NCI-H226 (cell line): ENCODE measurements around the gene DOCK3.
A peak's percentile ranks its signal among the peaks of the same experiment; 100 is the strongest.
"Not testable (repeated sequence)": the region's sequence is repeated elsewhere in the genome, so short reads cannot be mapped to it uniquely, and the experiment has no call there.

Experiments used
- DNase-seq: peaks from one replicate; pipeline ENCODE4 v3.0.0-alpha.2; 2015

DOCK3 gene

GRCh38 chr3:51004235-51004634 lies 329.5 kb downstream of the DOCK3 start:
- no peak for DNase-seq

- DNase-seq = no peak
Observed at GRCh38 chr3:51024121-51024520, 349.4 kb downstream of the DOCK3 start.

DNA sequence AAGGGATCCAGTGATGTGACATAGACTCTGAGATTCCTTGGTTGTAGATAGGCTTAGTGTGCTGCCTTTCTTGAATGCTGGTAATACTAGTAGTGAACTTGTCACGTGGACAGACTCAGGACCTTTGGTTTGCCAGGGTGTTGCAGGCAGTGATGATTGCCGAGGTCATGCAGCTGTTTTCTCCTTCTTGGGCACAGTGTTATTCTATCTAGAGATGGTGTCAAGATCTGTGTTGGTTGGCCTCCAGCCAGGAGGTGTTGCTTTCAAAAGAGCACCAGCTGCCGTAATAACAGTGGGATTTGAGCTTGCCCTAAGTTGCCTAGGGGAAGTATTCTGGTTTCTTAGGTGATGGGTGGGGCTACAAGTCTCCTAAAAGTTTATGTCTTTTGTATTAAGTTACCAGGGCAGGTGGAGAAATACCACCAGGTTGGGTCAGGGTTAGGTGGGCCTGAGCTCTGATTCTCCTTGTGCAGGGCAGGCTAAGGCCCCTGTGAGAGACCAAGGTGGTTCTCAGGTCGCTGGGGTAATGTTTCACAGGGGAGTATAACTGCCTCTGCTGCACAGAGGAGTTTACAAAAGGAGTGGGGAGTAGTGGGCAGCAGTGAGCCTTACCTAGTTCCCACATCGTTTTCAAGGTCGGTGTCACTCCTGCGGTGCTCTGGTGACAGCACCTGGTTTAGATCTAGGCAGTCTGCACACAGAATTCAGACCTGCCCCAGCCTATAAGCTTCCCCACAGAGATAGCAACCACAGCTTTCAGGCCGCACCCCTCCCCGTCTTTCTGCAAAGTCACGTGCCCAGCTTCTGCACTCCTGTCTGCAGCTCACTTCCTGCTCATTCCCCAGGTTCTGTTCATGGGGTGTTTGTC lies 350.3 kb downstream of the DOCK3 start:
- no peak for DNase-seq

DNA sequence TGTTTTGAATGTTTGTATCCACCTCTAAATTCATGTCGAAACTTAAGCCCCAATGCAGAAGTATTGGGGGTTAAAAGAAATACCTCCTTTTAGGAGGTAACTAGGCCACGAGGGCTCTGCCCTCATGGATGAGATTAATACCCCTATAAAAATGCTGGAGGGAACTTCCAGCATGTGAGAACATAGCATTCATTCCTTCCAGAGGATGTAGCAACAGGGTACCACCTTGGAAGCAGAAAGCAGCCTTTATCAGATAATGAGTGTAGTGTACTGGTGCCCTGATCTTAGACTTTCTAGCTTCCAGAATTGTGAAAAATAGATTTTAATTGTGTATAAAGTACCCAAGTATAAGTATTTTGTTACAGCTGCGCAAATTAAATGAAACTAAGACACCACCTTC lies 356.9 kb downstream of the DOCK3 start:
- DNase-seq = no peak

DNA sequence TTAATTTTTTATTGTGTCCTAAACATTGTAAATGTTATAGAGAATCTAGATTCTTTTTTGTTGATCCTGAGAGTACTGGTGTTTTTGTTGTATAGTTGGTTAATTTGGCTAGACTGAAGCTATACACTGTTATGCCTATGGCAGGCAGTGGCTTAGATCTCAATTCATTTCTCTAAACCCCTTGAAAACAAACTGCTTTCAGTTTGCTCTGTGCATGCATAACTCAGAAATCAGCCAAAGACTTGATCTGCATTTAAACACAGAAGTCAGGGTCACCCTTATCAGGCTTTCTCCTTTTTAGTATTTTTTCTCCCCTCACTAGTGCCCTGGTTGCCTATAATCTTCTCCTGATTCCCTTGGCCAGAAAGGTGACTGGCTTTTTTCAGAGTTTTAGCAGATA lies 360.9 kb downstream of the DOCK3 start:
- DNase-seq = no peak

DNA sequence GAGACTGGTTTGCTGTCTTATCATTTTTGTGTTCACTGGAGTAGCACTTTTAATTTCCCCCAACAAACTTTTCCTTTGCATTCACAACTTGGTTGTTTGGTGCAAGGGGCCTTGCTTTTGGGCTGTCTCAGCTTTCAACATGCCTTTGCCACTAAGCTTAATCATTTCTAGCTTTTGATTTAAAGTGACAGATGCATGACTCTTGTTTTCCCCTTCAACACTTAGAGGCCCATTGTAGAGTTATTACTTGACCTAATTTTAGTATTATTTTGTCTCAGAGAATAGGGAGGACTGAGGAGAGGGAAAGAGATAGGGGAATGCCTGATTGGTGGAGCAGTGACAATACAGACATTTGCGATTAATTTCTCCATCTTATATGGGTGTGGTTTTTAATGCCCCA lies 370.3 kb downstream of the DOCK3 start:
- DNase-seq = no peak

GRCh38 chr3:51052562-51052961 lies 377.8 kb downstream of the DOCK3 start:
- DNase-seq = no peak

DNA sequence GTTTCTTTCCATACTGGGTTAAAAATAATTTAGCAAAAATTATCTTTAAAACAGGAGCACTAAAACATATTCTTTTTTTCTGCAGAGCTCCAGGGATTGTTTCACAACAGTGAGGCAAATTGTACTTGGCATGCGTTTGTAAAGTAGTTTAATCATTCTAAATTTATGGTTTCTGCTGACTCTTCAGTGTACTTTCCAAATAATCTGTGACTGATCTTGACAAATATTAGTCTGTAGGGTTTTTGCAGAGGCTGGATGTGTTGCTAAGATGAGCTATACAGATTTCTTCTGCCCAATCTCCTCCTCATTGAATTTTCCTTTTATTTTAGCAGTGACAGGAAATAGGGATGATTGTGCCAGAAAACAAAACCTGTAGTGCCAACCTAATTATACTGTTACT lies 382.4 kb downstream of the DOCK3 start:
- DNase-seq = no peak

DNA sequence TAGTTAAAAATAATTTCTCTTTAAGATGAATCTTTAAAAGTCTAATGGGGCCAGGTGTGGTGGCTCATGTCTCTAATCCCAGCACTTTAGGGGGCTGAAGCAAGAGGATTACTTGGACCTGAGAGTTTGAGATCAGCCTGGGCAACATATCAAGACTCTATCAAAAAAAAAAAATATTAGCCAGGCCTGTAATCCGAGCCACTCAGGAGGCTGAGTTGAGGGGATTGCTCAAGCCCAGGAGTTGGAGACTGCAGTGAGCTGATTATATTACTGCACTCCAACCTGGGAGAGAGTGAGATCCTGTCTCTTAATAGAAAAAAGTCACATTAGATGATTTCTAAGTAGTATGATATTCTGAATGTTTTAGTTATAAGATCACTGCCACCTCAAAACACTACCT lies 388.3 kb downstream of the DOCK3 start:
- no peak for DNase-seq

GRCh38 chr3:51075221-51075775 lies 400.6 kb downstream of the DOCK3 start:
- DNase-seq = no peak

DNA sequence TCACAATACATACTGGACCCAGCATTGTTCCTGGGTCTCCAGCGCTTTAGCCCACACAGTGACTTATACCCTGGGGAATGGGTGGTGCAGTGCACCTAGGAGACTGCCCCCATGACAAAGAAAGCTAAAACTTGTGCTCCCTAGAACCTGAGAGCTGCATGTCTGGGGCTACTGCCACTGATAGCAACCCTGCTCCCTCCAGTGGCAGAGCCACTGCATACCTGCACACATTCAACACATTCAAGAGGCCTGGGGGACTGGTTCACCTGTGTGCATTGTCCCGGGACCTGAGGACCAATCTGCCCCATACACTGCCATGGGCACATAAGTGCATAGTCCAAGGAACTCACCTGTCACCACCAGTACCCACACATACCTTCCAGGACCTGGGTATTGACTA lies 407.6 kb downstream of the DOCK3 start:
- DNase-seq = no peak

DNA sequence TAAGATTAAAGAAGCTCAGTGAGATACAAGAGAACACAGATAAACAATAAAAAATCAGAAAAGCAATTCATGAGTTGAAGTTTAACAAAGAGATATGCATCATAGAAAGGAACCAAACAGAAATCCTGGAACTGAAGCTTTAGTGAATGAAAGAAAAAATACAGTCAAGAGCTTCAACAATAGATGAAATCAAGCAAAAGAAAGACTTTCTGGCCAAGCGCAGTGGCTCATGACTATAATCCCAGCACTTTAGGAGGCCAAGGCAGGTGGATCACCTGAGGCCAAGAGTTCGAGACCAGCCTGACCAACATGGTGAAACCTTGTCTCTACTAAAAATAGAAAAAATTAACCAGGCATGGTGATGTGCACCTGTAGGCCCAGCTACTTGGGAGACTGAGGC lies 408.8 kb downstream of the DOCK3 start:
- no peak for DNase-seq

- DNase-seq = not testable (repeated sequence)
Observed at GRCh38 chr3:51092141-51092540, 417.4 kb downstream of the DOCK3 start.

DNA sequence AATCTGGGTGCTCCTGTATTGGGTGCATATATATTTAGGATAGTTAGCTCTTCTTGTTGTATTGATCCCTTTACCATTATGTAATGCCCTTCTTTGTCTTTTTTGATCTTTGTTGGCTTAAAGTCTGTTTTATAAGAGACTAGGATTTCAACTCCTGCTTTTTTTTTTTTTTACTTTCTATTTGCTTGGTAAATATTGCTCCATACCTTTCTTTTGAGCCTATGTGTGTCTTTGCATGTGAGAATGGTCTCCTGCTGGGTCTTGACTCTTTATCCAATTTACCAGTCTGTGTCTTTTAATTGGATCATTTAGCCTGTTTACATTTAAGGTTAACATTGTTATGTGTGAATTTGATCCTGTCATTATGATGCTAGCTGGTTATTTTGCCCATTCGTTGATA lies 420.1 kb downstream of the DOCK3 start:
- not testable (repeated sequence) for DNase-seq

- peak; percentile 38 for DNase-seq
Observed at GRCh38 chr3:51099794-51100535, 425.2 kb downstream of the DOCK3 start.

- no peak for DNase-seq
Observed at GRCh38 chr3:51100536-51100851, 425.8 kb downstream of the DOCK3 start.

GRCh38 chr3:51102396-51102795 lies 427.7 kb downstream of the DOCK3 start:
- no peak for DNase-seq

DNA sequence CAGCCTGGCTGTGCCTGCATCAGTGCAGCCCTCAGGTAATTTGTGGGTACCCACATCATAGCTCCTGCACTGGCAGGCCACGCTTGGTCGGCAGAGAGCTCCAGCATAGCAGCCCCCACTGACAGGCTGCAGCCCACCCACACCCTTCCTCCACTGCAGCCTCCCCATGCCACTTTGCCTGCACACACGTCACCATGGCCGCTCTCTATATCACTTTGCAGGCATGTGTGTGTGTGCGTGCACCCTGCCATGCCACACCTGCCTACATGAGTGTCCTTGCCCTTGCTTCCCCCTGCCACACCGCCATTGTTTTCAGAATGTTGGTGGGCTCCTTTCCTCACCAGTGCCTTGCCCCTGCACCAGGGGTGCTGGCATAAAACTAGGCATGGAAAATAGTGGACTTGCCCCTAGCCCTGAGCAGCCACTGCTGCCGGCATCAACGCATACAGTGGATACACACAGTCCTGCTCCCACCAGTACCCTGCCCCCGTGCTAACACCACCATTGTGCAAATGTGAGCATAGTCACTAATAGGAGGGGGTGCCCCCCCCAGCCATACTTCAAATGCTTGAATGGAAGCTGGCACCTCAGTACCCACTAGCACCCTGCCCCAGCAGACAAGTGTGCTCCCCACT lies 431.6 kb downstream of the DOCK3 start:
- no peak for DNase-seq

DNA sequence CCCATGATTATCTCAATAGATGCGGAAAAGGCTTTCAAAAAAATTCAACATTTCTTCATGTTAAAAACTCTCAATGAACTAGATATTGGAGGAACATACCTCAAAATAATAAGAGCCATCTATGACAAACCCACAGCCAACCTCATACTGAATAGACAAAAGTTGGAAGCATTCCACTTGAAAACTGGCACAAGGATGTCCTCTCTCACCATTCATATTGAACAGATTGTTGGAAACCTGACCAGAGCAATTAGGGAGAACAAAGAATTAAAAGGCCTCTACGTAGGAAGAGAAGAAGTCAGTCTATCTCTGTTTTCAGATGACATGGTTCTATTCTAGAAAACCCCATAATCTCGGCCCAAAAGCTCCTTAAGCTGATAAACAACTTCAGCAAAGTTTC lies 435.9 kb downstream of the DOCK3 start:
- no peak for DNase-seq

- DNase-seq = no peak
Observed at GRCh38 chr3:51122944-51123343, 448.2 kb downstream of the DOCK3 start.

- no peak for DNase-seq
Observed at GRCh38 chr3:51123531-51123930, 448.8 kb downstream of the DOCK3 start.

DNA sequence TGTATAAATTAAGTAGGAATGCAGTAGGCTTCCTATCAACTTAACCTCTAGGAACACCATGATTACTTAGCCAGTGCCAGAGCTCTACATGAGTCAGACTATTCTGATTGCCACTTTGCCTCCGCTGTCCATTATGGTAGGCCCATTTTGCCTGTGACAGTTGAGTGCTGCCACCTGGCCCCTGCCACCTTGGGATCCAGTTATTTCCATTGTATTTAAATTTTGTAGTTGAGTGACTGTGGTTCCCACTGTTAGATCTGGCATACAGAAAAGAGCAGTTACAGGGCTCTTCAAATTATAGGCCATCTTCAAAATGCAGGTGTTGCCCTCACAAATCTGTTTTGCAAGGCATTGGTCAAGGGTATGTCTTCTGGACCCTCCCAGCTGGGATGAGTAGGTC lies 456.9 kb downstream of the DOCK3 start:
- DNase-seq = not testable (repeated sequence)

DNA sequence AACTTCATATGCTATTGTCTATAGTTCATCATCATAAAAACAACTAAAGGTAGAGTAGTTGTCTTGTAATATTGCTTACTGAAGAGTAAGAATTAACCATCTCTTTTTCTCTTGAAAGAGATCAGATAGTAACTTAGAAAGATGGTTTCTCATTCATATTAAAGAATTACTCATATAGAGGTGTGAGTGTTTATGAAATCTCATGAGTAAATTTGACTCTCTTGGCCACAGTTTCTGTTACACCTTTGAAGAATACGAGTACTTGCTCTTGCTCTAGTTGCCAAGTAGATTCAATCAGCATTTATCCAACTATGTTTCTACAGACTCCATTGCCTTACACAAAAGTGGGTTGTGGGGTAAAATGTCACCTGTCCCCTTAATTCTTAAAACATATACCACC lies 463.0 kb downstream of the DOCK3 start:
- no peak for DNase-seq

DNA sequence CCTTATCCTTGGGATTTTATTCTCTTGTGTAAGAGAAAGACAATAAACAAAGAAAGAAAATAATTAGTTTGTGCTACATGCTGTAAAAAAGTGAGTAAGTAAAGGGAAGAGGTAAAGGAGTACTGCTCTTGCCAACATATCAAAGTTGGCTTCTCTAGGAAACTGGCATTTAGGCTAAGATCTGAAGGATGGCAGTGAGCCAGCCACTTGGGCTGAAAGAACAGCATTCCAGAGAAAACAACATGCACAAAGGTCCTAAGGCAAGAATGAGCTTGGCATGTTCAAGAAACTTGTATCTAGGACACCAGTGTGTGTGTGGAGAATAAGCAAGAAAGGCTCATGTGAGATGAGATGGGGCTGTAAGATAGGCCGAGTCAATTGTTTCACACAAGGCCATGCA lies 464.9 kb downstream of the DOCK3 start:
- no peak for DNase-seq
